ENCODE measurements around the gene ITGAX.

The ITGAX gene

DNA sequence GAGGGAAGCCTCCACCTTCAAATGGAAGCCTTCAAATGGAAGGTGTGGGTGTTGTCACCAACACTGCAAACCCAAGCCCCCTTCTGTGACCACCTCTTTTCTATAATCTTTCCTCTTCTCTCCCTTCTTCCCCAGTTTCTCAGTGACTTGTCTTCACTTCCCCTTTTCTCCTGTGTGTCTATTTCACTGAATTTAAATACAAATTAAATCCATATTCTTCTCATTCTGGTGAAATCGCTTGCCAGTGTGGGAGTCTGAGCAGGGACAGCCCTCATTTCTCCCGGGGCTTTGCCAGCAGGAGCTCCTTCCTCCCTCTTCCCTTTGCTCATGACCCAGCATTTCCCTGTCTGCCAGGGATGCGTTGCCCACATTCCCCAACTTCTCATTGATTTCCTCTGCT is 6.4 kb upstream of the ITGAX start:
- DNase-seq (ENCODE audit: low read depth): no peak

DNA sequence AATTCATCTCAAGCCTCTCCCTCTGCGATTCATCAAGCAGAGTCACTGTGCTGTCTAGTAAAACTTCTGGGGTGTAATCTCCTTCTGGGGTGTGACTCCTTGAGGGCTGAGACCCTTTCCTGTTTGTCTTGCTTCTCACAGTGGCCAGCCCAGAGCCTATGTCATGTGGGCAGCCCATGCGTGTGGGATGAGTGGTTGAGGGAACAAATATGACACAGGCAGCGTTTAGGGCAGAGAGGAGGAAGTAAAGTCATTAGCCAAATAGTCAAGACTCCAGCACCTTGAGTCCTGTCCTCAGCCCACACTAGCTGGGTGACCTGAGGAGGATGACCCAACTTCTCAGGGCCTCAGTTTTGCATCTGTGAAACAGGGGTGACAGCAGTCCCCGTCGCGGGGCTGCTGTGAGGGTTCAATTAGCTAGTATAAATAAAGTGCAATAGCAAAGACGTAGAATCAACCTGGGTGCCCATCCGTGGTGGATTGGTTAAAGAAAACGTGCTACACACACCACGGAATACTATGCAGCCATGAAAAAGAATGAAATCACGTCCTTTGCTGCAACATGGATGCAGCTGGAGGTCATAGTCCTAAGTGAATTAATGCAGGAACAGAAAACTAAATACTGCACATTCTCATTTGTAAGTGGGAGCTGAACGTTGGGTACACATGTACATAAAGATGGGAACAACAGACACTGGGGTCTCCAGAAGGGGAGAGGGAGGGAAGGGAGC is 4.5 kb upstream of the ITGAX start:
- no peak for DNase-seq (ENCODE audit: low read depth)

DNA sequence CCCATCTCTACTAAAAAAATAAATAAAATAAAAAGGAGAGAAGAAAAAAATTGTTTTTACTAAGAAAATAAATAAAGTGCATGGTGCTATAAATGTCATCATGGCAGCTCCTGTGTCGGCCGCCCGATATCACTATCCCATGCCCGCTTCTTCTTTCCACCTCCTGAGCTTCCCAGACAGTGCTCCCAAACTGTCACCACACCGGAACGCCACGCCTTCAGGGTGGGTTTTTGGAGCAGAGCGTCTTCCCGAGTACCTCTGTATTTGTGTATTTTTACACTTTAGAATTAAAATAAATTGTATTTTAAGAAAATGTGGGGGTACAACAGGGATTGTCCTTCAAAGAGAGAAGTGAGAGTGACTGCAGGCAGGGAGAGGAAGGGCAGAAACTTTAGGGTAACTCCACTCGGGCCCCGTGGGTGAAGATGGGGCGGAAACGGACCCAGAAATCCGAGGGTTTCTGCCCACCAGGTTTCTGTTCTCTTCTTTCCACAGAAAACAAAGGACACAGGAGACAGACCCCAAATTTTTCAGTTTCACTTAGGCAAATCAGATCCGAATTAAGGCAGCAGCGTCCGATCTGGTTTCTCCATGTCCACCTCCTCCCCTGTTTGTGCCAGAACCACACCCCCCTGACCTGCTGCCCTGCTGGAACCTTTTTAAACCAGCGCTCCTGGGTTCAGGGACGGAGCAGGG is 3.6 kb upstream of the ITGAX start:
- DNase-seq (ENCODE audit: low read depth): no peak

DNA sequence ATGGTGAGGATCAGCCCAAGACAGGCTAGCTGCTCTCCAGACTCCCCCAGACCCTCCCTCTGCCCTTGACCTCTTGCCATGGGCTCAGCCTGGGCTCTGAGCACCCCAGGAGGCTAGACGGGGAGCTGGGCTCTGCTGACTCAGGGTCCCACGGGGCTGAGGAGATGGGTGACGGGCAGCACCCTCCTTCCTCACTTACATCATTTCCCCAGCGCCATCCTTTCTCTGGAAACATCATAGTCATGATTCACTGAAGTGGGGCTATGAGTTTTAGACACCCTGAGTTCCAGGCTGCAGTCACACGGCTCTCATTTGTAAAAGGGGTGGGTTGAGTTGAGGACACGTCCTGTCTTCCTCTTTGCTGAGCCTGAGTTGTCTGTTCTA is 3.0 kb upstream of the ITGAX start:
- DNase-seq (ENCODE audit: low read depth): no peak

DNA sequence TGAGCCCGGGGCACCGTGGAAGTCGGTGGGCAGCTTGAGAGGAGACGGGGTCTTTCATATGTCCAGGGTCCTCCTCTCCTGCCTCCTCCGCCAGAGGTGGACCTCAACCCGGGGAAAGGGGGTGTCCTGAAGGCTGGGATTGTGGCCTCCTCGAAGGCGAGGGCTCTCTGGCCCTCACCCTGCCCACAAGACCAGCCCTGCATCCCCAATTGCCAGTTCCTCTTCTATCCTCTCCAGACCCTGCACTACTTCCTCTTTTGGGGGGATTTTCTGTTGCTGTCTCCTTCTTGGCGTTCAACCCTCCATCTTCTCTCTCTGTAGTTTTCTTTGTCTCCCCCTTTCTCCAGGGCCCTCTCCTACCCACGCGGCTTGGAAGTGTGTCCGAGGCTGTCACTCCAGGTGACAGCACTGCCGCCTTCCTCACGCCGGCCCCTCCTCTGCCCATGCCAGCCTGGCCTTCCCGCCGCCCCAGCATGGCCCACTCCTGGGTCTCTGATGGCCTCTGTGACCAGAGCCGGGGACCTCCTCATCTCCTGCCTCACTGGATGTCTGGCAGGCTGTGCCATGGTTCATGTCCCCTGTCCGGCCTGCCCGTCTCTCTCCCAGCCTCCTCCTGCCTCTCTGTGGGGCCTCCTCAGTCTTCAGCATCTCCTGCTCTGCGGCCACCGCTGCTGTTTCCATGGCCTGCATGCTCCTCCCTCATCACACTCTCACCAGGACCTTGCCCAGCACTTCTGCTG is 2.4 kb upstream of the ITGAX start:
- no peak for DNase-seq (ENCODE audit: low read depth)

DNA sequence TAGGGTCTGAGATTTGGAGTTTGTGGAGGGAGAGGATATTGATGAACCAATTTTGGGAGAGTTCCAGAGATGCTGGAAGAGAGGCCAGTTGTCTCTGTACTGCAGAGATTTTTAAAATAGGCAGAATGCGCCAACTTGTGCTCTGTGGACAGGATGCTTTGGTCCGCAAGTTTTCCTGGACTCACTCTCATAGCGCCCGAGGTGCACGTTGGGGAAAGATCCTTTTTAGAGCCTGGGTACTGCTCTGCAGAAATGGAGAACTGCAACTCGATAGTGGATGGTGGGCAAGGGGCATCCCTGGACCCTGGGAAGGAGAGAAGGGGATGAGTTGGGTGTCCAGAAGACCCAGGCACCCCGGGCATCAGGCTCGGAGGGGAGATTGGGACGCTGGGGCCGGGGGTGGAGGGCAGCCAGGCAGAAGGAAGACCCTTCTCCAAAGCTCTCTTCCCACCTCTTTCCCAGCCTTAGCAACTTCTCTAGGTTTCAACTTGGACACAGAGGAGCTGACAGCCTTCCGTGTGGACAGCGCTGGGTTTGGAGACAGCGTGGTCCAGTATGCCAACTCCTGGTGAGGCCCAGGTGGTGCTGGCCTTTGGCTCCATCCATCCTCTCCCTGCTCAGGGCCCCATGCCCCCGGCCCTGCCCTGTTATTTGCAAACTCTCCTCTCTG is 590 bp downstream of the ITGAX start:
- DNase-seq (ENCODE audit: low read depth): no peak

DNA sequence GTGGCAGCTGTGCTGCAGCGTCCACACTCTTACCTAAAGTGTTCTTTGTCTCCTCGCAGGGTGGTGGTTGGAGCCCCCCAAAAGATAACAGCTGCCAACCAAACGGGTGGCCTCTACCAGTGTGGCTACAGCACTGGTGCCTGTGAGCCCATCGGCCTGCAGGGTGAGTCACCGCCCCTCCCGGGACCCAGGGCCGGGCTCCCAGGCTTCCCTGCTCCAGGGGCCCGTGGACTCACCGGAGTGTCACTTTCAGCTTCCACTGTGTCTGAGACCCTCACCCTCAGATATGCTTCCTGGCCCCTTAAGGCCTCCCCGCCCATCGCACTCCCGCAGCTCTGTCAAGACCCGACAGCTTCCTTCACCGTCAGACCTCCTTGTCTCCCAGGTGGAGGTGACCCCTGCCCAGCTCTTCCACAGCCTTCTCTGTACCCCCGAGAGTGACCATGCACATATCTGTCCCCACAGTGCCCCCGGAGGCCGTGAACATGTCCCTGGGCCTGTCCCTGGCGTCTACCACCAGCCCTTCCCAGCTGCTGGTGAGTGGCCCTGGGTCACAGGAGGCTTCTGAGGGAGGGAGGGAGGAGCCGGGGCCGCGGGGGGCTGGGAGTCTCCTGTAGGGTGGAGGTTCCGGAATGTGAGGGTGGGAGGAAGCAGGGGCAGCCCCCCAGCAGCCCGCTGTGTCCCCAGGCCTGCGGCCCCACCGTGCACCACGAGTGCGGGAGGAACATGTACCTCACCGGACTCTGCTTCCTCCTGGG is 1.8 kb downstream of the ITGAX start:
- DNase-seq (ENCODE audit: low read depth): no peak

DNA sequence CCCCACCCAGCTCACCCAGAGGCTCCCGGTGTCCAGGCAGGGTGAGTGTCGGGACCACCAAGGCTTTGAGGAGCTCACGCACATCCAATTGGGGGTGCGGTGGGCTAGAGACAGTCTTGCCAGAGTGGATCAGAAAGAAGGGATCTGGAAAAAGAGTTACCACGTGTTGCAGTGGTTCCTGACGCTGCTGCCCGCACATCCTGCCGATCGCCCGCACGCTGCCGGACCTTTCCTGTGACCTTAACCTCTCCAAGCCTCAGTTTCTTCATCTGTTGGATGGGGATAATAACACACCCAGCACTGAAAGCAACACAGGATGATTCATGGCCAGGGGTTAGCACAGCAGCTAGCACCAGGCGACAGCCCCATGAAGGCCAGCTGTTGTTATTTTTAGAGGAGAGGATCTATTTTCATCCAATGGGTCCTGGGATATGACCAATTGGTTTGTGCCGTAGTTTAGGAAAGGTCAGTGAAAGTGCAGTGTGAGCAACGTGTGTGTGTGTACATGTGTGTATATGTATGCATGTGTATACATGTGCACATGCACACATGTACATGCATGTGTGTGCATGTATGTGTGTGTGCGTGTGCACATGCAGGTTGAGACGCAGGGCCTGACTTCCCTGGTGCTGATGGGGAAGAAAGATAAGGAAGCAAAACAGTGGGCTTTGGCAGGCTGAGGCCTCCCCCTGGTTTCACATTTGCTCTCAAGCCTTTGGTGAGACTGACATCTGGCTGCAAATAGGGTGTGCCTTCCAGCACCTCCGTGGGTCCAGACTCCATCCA is 2.5 kb downstream of the ITGAX start:
- DNase-seq (ENCODE audit: low read depth): no peak

DNA sequence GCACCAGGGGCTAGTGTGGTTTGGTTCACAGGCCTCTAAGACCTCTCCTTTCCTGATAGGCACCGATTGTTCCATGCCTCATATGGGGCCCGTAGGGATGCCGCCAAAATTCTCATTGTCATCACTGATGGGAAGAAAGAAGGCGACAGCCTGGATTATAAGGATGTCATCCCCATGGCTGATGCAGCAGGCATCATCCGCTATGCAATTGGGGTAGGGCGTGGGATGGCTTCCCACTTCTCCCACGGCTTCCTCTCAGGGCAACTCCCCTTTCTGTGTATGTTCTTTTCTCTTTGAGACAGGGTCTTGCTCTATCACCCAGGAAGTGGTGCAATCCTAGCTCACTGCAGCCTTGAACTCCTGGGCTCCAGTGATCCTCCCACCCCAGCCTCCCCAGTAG is 5.3 kb downstream of the ITGAX start:
- DNase-seq (ENCODE audit: low read depth): no peak

DNA sequence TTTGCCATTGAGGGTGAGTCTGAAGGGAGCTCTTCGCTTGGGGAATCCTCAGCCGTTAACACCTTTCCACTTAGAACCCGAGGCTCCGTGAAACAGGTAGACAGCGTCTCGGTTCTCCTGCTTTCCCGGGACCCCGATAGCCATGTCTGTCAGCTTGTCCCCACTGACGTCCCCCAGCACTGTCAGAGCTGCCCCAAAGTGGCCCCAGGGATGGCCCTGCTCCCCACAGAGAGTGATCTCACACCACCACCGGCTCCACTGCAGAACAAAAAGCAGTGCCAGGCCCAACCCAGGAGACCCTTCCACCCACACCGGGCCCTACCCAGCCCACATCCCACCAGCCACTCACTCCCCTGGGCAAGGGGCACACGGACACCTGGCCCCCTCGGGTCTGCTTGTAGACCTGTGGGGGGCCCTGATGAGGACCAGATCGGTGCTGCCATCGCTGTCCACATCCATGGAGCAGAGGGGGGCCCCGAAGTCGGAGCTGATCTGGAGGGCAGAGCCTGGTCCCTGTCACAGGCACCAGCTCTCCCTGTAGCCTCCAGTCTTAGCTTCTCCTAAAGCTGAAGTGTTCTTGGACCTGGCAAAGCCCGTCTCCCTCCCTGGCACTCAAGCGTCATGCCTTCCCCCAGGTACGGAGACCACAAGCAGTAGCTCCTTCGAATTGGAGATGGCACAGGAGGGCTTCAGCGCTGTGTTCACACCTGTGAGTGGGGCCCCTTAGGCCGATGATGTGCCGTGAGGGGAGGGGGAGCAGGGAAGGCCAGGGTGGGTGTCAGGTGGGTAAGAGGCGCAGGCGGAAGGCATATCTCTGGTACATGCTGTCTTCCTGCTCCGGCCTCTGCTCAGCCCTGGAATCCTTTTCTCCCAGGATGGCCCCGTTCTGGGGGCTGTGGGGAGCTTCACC is 6.5 kb downstream of the ITGAX start:
- DNase-seq (ENCODE audit: low read depth): no peak

DNA sequence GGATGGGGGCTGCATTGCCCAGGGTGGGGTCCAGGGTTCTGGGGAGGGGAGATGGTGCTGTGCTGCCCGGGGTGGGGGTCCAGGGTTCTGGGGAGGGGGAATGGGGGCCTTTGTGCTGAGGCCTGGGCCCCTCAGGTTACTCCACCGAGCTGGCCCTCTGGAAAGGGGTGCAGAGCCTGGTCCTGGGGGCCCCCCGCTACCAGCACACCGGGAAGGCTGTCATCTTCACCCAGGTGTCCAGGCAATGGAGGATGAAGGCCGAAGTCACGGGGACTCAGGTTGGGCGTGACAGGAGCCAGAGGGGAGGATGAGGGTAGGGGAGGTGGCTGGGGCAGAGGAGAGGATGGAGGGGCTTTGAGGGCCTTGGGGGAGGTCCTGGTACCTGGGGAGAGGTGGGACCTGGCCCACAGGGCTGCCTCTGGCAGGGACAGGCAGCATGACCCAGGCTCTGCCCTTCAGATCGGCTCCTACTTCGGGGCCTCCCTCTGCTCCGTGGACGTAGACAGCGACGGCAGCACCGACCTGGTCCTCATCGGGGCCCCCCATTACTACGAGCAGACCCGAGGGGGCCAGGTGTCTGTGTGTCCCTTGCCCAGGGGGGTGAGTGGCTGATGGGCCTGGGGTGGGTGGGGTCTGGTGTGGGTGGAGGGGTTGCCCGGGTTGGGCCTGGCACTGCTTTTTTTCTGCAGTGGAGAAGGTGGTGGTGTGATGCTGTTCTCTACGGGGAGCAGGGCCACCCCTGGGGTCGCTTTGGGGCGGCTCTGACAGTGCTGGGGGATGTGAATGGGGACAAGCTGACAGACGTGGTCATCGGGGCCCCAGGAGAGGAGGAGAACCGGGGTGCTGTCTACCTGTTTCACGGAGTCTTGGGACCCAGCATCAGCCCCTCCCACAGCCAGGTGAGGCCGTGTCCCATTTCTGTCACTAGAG is 7.8 kb downstream of the ITGAX start:
- no peak for DNase-seq (ENCODE audit: low read depth)

DNA sequence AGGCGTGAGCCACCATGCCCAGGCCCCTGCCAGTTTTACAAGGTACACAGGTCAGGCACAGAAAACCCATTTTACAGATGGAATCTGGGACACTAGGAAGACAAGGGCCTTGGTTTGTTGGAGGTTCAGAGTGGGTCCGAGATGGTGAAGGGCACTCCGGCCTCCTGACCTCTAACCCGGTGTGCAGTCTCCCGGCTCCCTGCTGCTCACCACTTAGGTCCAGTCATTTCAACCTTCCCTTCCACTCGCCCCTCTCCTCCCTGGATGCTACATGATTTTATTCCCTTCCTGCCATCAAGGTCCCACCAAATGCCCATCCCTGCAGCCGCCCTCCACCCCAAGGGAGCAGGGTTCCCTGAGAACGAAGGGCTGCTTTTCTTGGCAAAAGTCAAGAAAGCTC is 8.7 kb downstream of the ITGAX start:
- DNase-seq (ENCODE audit: low read depth): no peak

DNA sequence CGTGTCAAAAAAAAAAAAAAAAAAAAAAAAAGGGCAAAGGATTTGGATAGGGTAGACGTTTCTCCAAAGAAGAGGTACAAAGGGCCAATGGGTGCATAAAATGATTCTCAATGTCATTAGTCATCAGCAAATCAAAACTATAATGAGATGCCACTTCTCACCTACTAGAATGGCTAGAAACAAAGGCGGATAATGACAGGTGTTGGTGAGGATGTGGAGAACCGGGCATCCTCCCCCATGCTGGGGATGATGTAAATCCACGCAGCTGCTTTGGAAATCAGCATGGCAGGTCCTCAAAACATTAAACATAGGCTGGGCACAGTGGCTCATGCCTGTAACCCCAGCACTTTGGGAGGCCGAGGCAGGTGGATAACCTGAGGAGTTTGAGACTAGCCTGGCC is 9.4 kb downstream of the ITGAX start:
- DNase-seq (ENCODE audit: low read depth): no peak

DNA sequence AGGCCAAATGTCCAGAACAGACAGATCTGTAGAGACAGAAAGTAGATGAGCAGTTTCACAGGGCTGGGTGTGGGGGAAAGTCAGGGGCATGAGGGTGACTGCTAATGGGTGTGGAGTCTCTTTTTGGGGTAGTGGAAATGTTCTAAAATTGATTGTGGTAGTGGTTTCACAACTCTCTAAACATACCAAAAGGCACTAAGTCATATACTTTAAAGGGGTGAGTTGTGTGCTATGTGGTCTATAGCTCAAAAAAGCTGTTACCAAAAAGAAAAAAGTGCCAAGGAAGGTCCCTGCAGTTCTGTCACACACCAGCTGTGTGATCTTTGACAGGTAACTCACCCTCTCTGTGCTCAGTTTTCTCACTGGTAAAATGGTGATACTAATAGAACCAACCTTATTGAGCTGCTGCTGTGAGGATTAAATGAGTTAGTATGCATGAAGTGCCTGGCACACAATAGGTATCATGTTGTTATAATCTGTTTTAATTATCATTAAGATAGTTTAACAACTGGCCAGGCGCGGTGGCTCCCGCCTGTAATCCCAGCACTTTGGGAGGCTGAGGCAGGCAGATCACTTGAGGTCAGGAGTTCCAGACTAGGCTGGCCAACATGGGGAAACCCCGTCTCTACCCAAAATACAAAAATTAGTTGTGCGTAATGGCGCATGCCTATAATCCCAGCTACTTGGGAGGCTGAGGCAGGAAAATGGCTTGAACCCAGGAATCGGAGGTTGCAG is 10.3 kb downstream of the ITGAX start:
- DNase-seq (ENCODE audit: low read depth): no peak

DNA sequence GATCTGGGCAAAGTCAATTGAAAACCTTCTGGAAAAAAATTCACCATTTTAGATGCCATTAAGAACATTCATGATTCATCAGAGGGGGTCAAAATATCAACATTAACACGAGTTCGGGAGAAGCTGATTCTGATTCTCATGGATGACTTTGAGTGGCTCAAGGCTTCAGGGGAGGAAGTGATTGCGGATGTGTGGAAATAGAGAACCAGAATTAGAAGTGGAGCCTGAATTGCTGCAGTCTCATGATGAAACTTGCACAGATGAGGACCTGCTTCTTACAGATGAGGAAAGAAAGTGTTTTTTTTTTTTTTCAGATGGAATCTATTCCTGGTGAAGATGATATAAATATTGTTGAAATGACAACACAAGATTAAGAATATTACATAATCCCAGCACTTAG is 12.9 kb downstream of the ITGAX start:
- no peak for DNase-seq (ENCODE audit: low read depth)

DNA sequence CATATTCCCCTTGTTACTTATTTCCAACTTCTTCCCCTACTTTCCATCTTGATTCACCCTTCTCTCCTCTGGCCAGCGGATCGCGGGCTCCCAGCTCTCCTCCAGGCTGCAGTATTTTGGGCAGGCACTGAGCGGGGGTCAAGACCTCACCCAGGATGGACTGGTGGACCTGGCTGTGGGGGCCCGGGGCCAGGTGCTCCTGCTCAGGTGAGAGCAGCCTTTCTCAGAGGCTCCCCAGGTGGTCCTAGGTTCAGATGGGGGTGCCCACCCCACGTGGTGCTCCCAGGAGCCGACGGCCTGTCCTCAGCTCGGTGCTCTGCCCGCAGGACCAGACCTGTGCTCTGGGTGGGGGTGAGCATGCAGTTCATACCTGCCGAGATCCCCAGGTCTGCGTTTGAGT is 16.0 kb downstream of the ITGAX start:
- DNase-seq (ENCODE audit: low read depth): no peak

DNA sequence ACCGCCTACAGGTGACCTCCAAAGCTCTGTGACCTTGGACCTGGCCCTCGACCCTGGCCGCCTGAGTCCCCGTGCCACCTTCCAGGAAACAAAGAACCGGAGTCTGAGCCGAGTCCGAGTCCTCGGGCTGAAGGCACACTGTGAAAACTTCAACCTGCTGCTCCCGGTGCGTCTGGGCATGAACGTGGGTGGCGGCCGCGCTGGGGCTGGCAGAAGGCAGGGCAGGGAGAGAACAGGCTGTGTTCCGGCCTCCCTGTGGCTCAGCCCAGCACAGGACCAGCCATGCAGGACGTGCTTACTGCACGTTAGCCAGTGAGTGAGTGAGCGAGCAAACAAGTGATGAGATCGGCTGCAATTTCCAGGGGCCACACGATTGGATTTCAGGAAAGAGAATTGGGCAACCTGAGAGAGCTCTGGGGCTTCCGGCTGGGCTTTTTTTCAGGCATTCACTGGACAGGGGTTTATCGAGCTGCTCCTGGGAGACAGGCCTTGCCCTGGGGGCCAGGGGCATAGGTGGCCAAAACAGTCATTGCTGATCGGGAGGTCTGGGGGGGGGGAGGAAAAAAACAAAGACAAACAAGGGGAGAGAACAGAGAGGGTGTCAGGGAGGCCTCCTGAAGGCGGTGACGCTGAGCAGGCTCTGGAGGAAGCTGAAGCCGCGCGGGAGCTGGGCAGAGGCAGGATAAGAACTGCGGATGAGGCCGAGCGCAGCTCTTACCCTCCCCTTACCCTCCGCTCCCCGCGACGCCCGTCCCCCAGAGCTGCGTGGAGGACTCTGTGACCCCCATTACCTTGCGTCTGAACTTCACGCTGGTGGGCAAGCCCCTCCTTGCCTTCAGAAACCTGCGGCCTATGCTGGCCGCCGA is 16.9 kb downstream of the ITGAX start:
- no peak for DNase-seq (ENCODE audit: low read depth)

Data from fibroblast of the conjunctiva (primary cell).